Fibroblast of lung (primary cell): Measurements from ENCODE around the gene UBE2V1. TPM values are rescaled to one million over a fixed set of nuclear protein-coding genes. Genes with fewer than 3 reads are reported as not detected.

Experiments
- DNase-seq, 2 donors: peaks; one replicate each; pipeline versions ENCODE4 v3.0.0 to v3.0.0-alpha.2; 2010; ENCODE audit warnings: low read depth in 2 of 2
- H2AFZ ChIP-seq: 2 replicates; pipeline ENCODE4 v1.5.1; 2012; ENCODE audit warnings: low read length, control low read depth, inconsistent platforms
- H3K27ac ChIP-seq: 2 replicates; pipeline ENCODE4 v1.5.1; 2011; ENCODE audit warnings: low read length, control low read depth; ENCODE audit not compliant: insufficient read depth
- H3K27me3 ChIP-seq: 2 replicates; pipeline ENCODE4 v1.5.1; 2011; ENCODE audit warnings: mild to moderate bottlenecking, low read length; ENCODE audit not compliant: control insufficient read depth, insufficient read depth
- H3K36me3 ChIP-seq: 2 replicates; pipeline ENCODE4 v1.5.1; 2011; ENCODE audit warnings: low read length; ENCODE audit not compliant: control insufficient read depth, insufficient read depth
- H3K4me1 ChIP-seq: 2 replicates; pipeline ENCODE4 v1.5.1; 2011; ENCODE audit warnings: low read length; ENCODE audit not compliant: control insufficient read depth, insufficient read depth; ENCODE audit errors: extremely low read depth
- H3K4me2 ChIP-seq: 2 replicates; pipeline ENCODE4 v1.5.1; 2011; ENCODE audit warnings: low read length, control low read depth; ENCODE audit not compliant: insufficient read depth; ENCODE audit errors: extremely low read depth
- H3K4me3 ChIP-seq, 4 experiments: fragments of 200-600 bp in 1 of 4; sonication (generic) in 1 of 4; replicated peaks in 1 of 4; 2 replicates each; pipeline ENCODE4 v1.5.1; 2011 to 2016; ENCODE audit warnings: low read length in 4 of 4, low read depth in 3 of 4, mild to moderate bottlenecking in 3 of 4, control low read depth in 2 of 4, inconsistent platforms in 1 of 4, mixed read lengths in 1 of 4; ENCODE audit not compliant: insufficient read depth in 1 of 4; ENCODE audit errors: control extremely low read depth in 1 of 4
- H3K79me2 ChIP-seq: 2 replicates; pipeline ENCODE4 v1.5.1; 2012; ENCODE audit warnings: mild to moderate bottlenecking, low read length, inconsistent platforms; ENCODE audit not compliant: control insufficient read depth, insufficient read depth
- H3K9ac ChIP-seq: 2 replicates; pipeline ENCODE4 v1.5.1; 2011; ENCODE audit warnings: mild to moderate bottlenecking, low read length, control low read depth; ENCODE audit not compliant: insufficient read depth
- H3K9me3 ChIP-seq: 2 replicates; pipeline ENCODE4 v1.5.1; 2012; ENCODE audit warnings: low read depth, low read length; ENCODE audit not compliant: control insufficient read depth, insufficient read depth
- H4K20me1 ChIP-seq: 2 replicates; pipeline ENCODE4 v1.5.1; 2011; ENCODE audit warnings: low read length; ENCODE audit not compliant: control insufficient read depth, insufficient read depth; ENCODE audit errors: extremely low read depth
- EZH2 ChIP-seq: IDR thresholded peaks from 2 replicates; pipeline ENCODE4 v1.5.1; 2012; ENCODE audit warnings: low read length, control low read depth, mild to moderate bottlenecking; ENCODE audit errors: missing control alignments
- polyA plus RNA-seq, 2 donors: library from polyadenylated mRNA; depleted of rRNA in 1 of 2; stranded (reverse) in 1 of 2; unstranded in 1 of 2; fragments of >200 nt; gene quantifications; 2 replicates each; pipeline ENCODE4 v1.2.1, GENCODE V29; 2011 to 2012; ENCODE audit warnings: missing spikeins in 1 of 2
- total RNA-seq: library from RNA; depleted of rRNA; stranded (reverse); fragments of >200 nt; gene quantifications from 2 replicates; pipeline ENCODE4 v1.2.1, GENCODE V29; 2014
- TF ChIP-seq, protein P1 (sequence below), 2 donors: IDR thresholded peaks in 1 of 2; conservative IDR thresholded peaks in 1 of 2; 1 replicate in 1 of 2; 2 replicates in 1 of 2; pipeline ENCODE4 v1.5.1; 2011 to 2012; ENCODE audit warnings: low read length in 2 of 2, control low read depth in 1 of 2, inconsistent platforms in 1 of 2, low read depth in 1 of 2, mild to moderate bottlenecking in 1 of 2

The UBE2V1 gene
- total and polyA plus RNA-seq, 2 donors (not counting 1 experiment from before 2014, with no cell fraction given) = 31.7 to 193 TPM

- peaks cover 33% of the 10 kb centered on the region for H3K36me3 ChIP-seq
- no peak overlapping the region for H3K27ac ChIP-seq
- no peak overlapping the region for H3K9ac ChIP-seq
- no peaks in the 10 kb centered on the region for H3K27me3 ChIP-seq
- no peaks in the 10 kb centered on the region for H4K20me1 ChIP-seq
- no peak overlapping the region for H2AFZ ChIP-seq
- peaks cover 20% of the 10 kb centered on the region for H3K4me1 ChIP-seq
- peak in 1 of 2 donors; percentile 45 for DNase-seq
- no peaks in the 10 kb centered on the region for H3K9me3 ChIP-seq
- no peak for TF ChIP-seq EZH2
- TF ChIP-seq, protein P1, sequence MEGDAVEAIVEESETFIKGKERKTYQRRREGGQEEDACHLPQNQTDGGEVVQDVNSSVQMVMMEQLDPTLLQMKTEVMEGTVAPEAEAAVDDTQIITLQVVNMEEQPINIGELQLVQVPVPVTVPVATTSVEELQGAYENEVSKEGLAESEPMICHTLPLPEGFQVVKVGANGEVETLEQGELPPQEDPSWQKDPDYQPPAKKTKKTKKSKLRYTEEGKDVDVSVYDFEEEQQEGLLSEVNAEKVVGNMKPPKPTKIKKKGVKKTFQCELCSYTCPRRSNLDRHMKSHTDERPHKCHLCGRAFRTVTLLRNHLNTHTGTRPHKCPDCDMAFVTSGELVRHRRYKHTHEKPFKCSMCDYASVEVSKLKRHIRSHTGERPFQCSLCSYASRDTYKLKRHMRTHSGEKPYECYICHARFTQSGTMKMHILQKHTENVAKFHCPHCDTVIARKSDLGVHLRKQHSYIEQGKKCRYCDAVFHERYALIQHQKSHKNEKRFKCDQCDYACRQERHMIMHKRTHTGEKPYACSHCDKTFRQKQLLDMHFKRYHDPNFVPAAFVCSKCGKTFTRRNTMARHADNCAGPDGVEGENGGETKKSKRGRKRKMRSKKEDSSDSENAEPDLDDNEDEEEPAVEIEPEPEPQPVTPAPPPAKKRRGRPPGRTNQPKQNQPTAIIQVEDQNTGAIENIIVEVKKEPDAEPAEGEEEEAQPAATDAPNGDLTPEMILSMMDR (conservative IDR thresholded peaks at IDR 0.05 in 1 of 2, IDR thresholded peaks at IDR 0.05 in 1 of 2; ENCODE audit: low read depth in 1 of 2, low read length in 2 of 2) = no peak
- peaks cover 4% of the 10 kb centered on the region for H3K79me2 ChIP-seq
- H3K4me2 ChIP-seq = no peak overlapping the region
- H3K4me3 ChIP-seq = no peak overlapping the region
Observed at GRCh38 chr20:50126662-50127061, 13.7 kb upstream of the UBE2V1 start.

DNA sequence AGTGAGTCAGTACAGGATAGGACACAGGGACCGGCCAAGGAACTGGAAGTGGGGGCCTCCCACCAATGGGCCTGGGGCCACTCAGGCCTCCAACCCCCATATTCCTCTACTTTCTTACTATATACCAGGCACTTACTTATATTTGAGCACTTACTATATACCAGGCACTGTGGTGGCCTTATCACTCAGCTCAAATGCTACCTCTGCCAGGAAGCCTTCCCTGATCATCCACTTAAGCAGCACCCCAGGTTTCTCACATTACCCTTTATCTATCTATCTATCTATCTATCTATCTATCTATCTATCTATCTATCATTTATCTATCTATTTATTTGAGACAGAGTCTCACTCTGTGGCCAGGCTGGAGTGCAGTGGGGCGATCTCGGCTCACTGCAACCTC lies 12.3 kb upstream of the UBE2V1 start:
- H3K9ac ChIP-seq = no peak overlapping the region
- no peaks in the 10 kb centered on the region for H4K20me1 ChIP-seq
- H2AFZ ChIP-seq = no peak overlapping the region
- peaks cover 15% of the 10 kb centered on the region for H3K4me1 ChIP-seq
- H3K27me3 ChIP-seq = no peaks in the 10 kb centered on the region
- H3K4me3 ChIP-seq = no peak overlapping the region
- peaks cover 35% of the 10 kb centered on the region for H3K36me3 ChIP-seq
- no peak overlapping the region for H3K4me2 ChIP-seq
- no peak overlapping the region for H3K27ac ChIP-seq
- no peak for DNase-seq
- TF ChIP-seq, protein P1 (conservative IDR thresholded peaks at IDR 0.05 in 1 of 2, IDR thresholded peaks at IDR 0.05 in 1 of 2; ENCODE audit: low read depth in 1 of 2, low read length in 2 of 2) = no peak
- TF ChIP-seq EZH2 = no peak
- no peaks in the 10 kb centered on the region for H3K9me3 ChIP-seq
- H3K79me2 ChIP-seq = peaks cover 4% of the 10 kb centered on the region

DNA sequence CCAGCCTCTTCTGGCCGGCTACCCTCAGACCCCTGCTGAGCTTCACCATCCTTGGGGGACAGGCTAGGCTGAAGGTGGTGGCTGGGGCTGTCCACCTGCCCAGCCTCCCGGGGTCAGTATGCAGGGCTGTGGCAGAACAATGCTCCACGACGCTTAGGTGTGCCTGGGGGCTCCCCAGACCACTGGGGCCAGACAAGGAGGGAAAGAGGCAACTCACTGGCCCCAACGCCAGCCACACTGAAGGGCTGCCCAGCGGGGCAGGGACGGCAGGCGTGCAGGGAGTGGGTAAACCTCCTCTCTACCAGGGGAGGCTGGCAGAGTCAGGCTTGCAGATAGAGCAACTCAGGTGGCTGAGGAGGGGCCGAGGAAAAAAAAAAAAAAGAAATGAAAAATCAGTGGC lies 11.5 kb upstream of the UBE2V1 start:
- Histone ChIP-seq H3K9me3 (no peaks in the 10 kb centered on the region), H4K20me1 (no peaks in the 10 kb centered on the region), H2AFZ (no peak overlapping the region), H3K4me2 (no peak overlapping the region), H3K27me3 (no peaks in the 10 kb centered on the region), H3K4me1 (peaks cover 9% of the 10 kb centered on the region), H3K4me3 (no peak overlapping the region), H3K79me2 (no peaks in the 10 kb centered on the region), H3K36me3 (peaks cover 28% of the 10 kb centered on the region), H3K9ac (no peak overlapping the region), H3K27ac (no peak overlapping the region)
- TF ChIP-seq EZH2 = no peak
- TF ChIP-seq, protein P1 (conservative IDR thresholded peaks at IDR 0.05 in 1 of 2, IDR thresholded peaks at IDR 0.05 in 1 of 2; ENCODE audit: low read depth in 1 of 2, low read length in 2 of 2) = no peak
- no peak for DNase-seq
